Ovary (tissue), 9 donors: ENCODE measurements around the gene TFCP2. TPM values are rescaled to one million over a fixed set of nuclear protein-coding genes. Genes with fewer than 3 reads are reported as not detected.

Experiments used
- DNase-seq, 5 donors: peaks; one replicate each; pipeline ENCODE4 v3.0.0-alpha.2; 2019 to 2020
- H3K27ac ChIP-seq, 2 donors: fragments of 200-600 bp; one replicate each; pipeline versions ENCODE4 v1.5.1 to v1.8.0; 2019 to 2022
- H3K27me3 ChIP-seq: fragments of 200-600 bp; one replicate; pipeline ENCODE4 v1.8.0; 2022
- H3K36me3 ChIP-seq: fragments of 200-600 bp; sonication (generic); one replicate; pipeline ENCODE4 v1.5.1; 2019
- H3K4me1 ChIP-seq: one replicate; pipeline ENCODE4 v1.8.1; 2013; ENCODE audit warnings: mild to moderate bottlenecking, moderate library complexity; ENCODE audit not compliant: insufficient read depth
- H3K4me3 ChIP-seq: fragments of 200-600 bp; sonication (generic); one replicate; pipeline ENCODE4 v1.5.1; 2017
- H3K9me3 ChIP-seq, 2 donors: fragments of 200-600 bp in 1 of 2; sonication (generic) in 1 of 2; one replicate each; pipeline versions ENCODE4 v1.5.1 to v1.8.1; 2013 to 2019; ENCODE audit warnings: mild to moderate bottlenecking in 1 of 2, moderate library complexity in 1 of 2
- EP300 ChIP-seq: sonication (generic); formaldehyde crosslinking; IDR thresholded peaks from one replicate; pipeline ENCODE4 v1.6.1; 2017; ENCODE audit warnings: antibody characterized with exemption
- POLR2A ChIP-seq: fragments of 450-650 bp; IDR thresholded peaks from one replicate; pipeline ENCODE4 v1.6.1; 2017; ENCODE audit warnings: antibody characterized with exemption, mild to moderate bottlenecking, moderate library complexity
- WGBS, 3 donors: extraction: QIAGEN DNeasy Blood & Tissue Kit in 1 of 3; methylation state at CpG; one replicate each; pipeline versions ENCODE4 v1.1.5 to v1.1.7; 2013 to 2017; 5-methylcytosine and 5-hydroxymethylcytosine counted together
- intact Hi-C, 4 donors: fragments of 100-400 bp; cut with DNase I; formaldehyde crosslinking; loops; one replicate each; pipeline versions ENCODE4 v1.11.0 to v1.15.1; 2022 to 2023
- polyA plus RNA-seq, 2 donors: library from polyadenylated mRNA; stranded (reverse); fragments of 200-250 nt in 1 of 2; fragments of 350-450 nt in 1 of 2; fragmentation: Illumina TruSeq in 1 of 2; extraction: RNeasy Lipid Tissue Mini Kit (QIAGEN cat#74804) in 1 of 2; gene quantifications; one replicate each; pipeline ENCODE4 v1.2.3, GENCODE V29; 2013 to 2014
- total RNA-seq, 7 donors: library from RNA; depleted of rRNA in 2 of 7; stranded (reverse); fragments of >200 nt in 2 of 7; fragmentation: NEBNext Ultra II Directional in 3 of 7; extraction: Animal tissue kit (Norgen Biotek cat#: 25700) in 3 of 7; gene quantifications; one replicate each; pipeline versions ENCODE4 v1.1.0 to v1.2.4, GENCODE V29; 2016 to 2023
- TF ChIP-seq, protein P1 (sequence below), 3 donors: fragments of 450-650 bp in 2 of 3; fragments of 200-600 bp in 1 of 3; IDR thresholded peaks; one replicate each; pipeline versions ENCODE4 v1.5.1 to v1.8.0; 2016 to 2022; ENCODE audit warnings: antibody characterized with exemption in 3 of 3, mild to moderate bottlenecking in 1 of 3
- donor health status: DM: no; HTN: no; CAD: no; lungs with moderate emphysema.
- donor health status: DM: no; HTN: no; CAD: no.
- donor health status: Bipolar disorder and iron deficiency.
- donor health status: DM: yes; HTN: yes; CAD: no.
- donor health status: DM: no; HTN: no; CAD: no.
- donor health status: DM: yes; HTN: yes; CAD: no.

Gene TFCP2
- total and polyA plus RNA-seq, 9 donors: 10.5 to 32.0 (median 22.7) TPM

DNA sequence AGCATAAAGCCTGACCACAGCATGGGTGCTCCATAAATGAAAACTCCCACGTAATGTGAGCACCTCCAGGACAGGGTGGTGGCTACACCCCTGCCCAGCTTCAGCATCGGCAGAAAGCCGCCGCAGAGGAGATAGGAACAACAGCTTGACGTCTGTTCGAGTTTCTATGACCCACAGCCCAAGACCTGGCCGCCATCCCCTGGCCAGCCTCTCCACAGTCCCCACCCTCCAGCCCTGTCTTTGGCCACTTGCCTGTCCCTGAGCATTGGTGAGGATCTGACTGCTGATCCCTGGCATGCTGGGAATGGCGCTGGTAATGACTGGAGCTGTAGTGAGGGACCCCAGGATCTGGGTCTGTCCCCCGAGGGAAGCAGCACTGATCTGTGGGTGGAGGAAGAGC is 23.6 kb upstream of the TFCP2 start:
- Histone ChIP-seq H3K4me1 (no peaks in the 10 kb centered on the region), H3K9me3 (no peaks in the 10 kb centered on the region), H3K27ac (no peak overlapping the region), H3K27me3 (no peaks in the 10 kb centered on the region), H3K4me3 (no peak overlapping the region), H3K36me3 (no peaks in the 10 kb centered on the region)
- 90 to 91% (median 90%) methylated on average over 9 of the region's 9 CpGs for WGBS, 3 donors
- no peak for DNase-seq
- TF ChIP-seq POLR2A: no peak
- TF ChIP-seq, protein P1, sequence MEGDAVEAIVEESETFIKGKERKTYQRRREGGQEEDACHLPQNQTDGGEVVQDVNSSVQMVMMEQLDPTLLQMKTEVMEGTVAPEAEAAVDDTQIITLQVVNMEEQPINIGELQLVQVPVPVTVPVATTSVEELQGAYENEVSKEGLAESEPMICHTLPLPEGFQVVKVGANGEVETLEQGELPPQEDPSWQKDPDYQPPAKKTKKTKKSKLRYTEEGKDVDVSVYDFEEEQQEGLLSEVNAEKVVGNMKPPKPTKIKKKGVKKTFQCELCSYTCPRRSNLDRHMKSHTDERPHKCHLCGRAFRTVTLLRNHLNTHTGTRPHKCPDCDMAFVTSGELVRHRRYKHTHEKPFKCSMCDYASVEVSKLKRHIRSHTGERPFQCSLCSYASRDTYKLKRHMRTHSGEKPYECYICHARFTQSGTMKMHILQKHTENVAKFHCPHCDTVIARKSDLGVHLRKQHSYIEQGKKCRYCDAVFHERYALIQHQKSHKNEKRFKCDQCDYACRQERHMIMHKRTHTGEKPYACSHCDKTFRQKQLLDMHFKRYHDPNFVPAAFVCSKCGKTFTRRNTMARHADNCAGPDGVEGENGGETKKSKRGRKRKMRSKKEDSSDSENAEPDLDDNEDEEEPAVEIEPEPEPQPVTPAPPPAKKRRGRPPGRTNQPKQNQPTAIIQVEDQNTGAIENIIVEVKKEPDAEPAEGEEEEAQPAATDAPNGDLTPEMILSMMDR (IDR thresholded peaks at IDR 0.05): no peak
- TF ChIP-seq EP300: no peak
- intact Hi-C loops: no loop called here

GRCh38 chr12:51195841-51196240 is 22.9 kb upstream of the TFCP2 start:
- H3K4me3 ChIP-seq: no peak overlapping the region
- no peaks in the 10 kb centered on the region for H3K36me3 ChIP-seq
- no peaks in the 10 kb centered on the region for H3K27me3 ChIP-seq
- intact Hi-C loops: no loop called here
- H3K27ac ChIP-seq: no peak overlapping the region
- no peak for DNase-seq
- TF ChIP-seq POLR2A: no peak
- TF ChIP-seq EP300: no peak
- TF ChIP-seq, protein P1 (IDR thresholded peaks at IDR 0.05): no peak
- WGBS, 3 donors: 83 to 98% (median 86%) methylated on average over 7 of the region's 7 CpGs
- H3K9me3 ChIP-seq: no peaks in the 10 kb centered on the region
- H3K4me1 ChIP-seq: no peaks in the 10 kb centered on the region

DNA sequence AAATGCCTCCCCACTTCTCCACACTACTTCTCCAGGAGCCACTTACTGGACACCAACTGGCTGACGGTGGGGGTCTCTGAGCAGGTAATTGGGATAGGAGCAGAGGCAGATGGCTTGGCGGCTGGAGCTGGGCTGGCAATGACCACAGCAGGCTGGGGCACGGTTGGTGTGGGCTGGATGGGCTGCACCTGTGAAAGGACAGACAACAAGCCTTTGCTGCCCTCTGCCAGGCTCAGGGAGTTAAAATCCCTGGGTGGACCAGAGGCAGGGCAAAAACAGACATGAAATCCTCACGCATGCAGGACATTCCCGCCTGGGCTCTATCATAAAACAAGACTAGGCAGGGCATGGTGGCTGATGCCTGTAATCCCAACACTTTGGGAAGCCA is 19.3 kb upstream of the TFCP2 start:
- 86 to 88% (median 87%) methylated on average over 5 of the region's 5 CpGs for WGBS, 3 donors
- no peak for DNase-seq
- Histone ChIP-seq H3K36me3 (no peaks in the 10 kb centered on the region), H3K4me3 (no peak overlapping the region), H3K9me3 (no peaks in the 10 kb centered on the region), H3K27me3 (no peaks in the 10 kb centered on the region), H3K4me1 (no peaks in the 10 kb centered on the region), H3K27ac (no peak overlapping the region)
- intact Hi-C loops: no loop called here
- TF ChIP-seq POLR2A (no peak), EP300 (no peak)
- TF ChIP-seq, protein P1 (IDR thresholded peaks at IDR 0.05): no peak

- no peak overlapping the region for H3K27ac ChIP-seq
- TF ChIP-seq, protein P1 (IDR thresholded peaks at IDR 0.05): no peak
- no peak for TF ChIP-seq EP300
- TF ChIP-seq POLR2A: no peak
- H3K36me3 ChIP-seq: no peaks in the 10 kb centered on the region
- DNase-seq: no peak
- intact Hi-C loops: no loop called here
- H3K4me1 ChIP-seq: no peaks in the 10 kb centered on the region
- 88 to 98% (median 97%) methylated on average over 12 of the region's 12 CpGs for WGBS, 3 donors
- no peaks in the 10 kb centered on the region for H3K9me3 ChIP-seq
- H3K27me3 ChIP-seq: no peaks in the 10 kb centered on the region
- H3K4me3 ChIP-seq: no peak overlapping the region
Observed at GRCh38 chr12:51191516-51192283, 18.8 kb upstream of the TFCP2 start.
